ENCODE data around the gene OASL.

GRCh38 chr12:121021754-121022153, 17.3 kb downstream of the OASL start:
- TF ChIP-seq CTCF (IDR thresholded peaks at IDR 0.05) (no peak), MAX (IDR thresholded peaks at IDR 0.05; ENCODE audit: low read depth) (no peak), RAD21 (IDR thresholded peaks at IDR 0.05; ENCODE audit: low read length) (no peak), TEAD4 (IDR thresholded peaks at IDR 0.05; ENCODE audit: borderline replicate concordance, insufficient read depth) (no peak), POLR2AphosphoS5 (IDR thresholded peaks at IDR 0.05; ENCODE audit: low read depth, low read length) (no peak), RFX5 (IDR thresholded peaks at IDR 0.05; ENCODE audit: low read length) (no peak), FOSL2 (IDR thresholded peaks at IDR 0.05; ENCODE audit: borderline replicate concordance, low read depth) (no peak), PBX3 (IDR thresholded peaks at IDR 0.05) (no peak), EP300 (IDR thresholded peaks at IDR 0.05; ENCODE audit: borderline replicate concordance in 1 of 2, low read depth in 1 of 2, low read length in 1 of 2) (no peak), GABPA (IDR thresholded peaks at IDR 0.05; ENCODE audit: low read depth) (no peak), SMC3 (IDR thresholded peaks at IDR 0.05; ENCODE audit: low read depth, low read length) (no peak)

Data from SK-N-SH (cell line).